Measurements from ENCODE around the gene KIAA1217.

- TF ChIP-seq SRF (IDR thresholded peaks at IDR 0.05; ENCODE audit: low read depth) (no peak), POLR2AphosphoS5 (IDR thresholded peaks at IDR 0.05; ENCODE audit: low read depth, low read length) (no peak), YY1 (IDR thresholded peaks at IDR 0.05; ENCODE audit: extremely low read depth, insufficient replicate concordance, low read depth, low read length) (no peak), POLR2A (IDR thresholded peaks at IDR 0.05; ENCODE audit: borderline replicate concordance, extremely low read depth, insufficient read depth, insufficient read length) (no peak), EZH2phosphoT487 (IDR thresholded peaks at IDR 0.05; ENCODE audit: borderline replicate concordance) (no peak), EZH2 (IDR thresholded peaks at IDR 0.05) (no peak)
- TF ChIP-seq, protein P1, sequence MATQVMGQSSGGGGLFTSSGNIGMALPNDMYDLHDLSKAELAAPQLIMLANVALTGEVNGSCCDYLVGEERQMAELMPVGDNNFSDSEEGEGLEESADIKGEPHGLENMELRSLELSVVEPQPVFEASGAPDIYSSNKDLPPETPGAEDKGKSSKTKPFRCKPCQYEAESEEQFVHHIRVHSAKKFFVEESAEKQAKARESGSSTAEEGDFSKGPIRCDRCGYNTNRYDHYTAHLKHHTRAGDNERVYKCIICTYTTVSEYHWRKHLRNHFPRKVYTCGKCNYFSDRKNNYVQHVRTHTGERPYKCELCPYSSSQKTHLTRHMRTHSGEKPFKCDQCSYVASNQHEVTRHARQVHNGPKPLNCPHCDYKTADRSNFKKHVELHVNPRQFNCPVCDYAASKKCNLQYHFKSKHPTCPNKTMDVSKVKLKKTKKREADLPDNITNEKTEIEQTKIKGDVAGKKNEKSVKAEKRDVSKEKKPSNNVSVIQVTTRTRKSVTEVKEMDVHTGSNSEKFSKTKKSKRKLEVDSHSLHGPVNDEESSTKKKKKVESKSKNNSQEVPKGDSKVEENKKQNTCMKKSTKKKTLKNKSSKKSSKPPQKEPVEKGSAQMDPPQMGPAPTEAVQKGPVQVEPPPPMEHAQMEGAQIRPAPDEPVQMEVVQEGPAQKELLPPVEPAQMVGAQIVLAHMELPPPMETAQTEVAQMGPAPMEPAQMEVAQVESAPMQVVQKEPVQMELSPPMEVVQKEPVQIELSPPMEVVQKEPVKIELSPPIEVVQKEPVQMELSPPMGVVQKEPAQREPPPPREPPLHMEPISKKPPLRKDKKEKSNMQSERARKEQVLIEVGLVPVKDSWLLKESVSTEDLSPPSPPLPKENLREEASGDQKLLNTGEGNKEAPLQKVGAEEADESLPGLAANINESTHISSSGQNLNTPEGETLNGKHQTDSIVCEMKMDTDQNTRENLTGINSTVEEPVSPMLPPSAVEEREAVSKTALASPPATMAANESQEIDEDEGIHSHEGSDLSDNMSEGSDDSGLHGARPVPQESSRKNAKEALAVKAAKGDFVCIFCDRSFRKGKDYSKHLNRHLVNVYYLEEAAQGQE (IDR thresholded peaks at IDR 0.05; ENCODE audit: low read depth): no peak
- TF ChIP-seq, protein P2, sequence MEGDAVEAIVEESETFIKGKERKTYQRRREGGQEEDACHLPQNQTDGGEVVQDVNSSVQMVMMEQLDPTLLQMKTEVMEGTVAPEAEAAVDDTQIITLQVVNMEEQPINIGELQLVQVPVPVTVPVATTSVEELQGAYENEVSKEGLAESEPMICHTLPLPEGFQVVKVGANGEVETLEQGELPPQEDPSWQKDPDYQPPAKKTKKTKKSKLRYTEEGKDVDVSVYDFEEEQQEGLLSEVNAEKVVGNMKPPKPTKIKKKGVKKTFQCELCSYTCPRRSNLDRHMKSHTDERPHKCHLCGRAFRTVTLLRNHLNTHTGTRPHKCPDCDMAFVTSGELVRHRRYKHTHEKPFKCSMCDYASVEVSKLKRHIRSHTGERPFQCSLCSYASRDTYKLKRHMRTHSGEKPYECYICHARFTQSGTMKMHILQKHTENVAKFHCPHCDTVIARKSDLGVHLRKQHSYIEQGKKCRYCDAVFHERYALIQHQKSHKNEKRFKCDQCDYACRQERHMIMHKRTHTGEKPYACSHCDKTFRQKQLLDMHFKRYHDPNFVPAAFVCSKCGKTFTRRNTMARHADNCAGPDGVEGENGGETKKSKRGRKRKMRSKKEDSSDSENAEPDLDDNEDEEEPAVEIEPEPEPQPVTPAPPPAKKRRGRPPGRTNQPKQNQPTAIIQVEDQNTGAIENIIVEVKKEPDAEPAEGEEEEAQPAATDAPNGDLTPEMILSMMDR (IDR thresholded peaks at IDR 0.05 in 2 of 3, conservative IDR thresholded peaks at IDR 0.05 in 1 of 3; ENCODE audit: borderline replicate concordance in 1 of 3, insufficient read depth in 1 of 3, low read depth in 2 of 3, low read length in 2 of 3): no peak
Observed at GRCh38 chr10:24341897-24342296, 133.0 kb downstream of the KIAA1217 start.
